Ishikawa (cell line): ENCODE data around the gene TBXAS1.

Experiments
- CEBPB ChIP-seq: IDR thresholded peaks from 2 replicates; pipeline ENCODE4 v1.6.1; 2012
- CREB1 ChIP-seq: IDR thresholded peaks from 2 replicates; pipeline ENCODE4 v1.6.1; 2012; ENCODE audit warnings: low read depth
- EGR1 ChIP-seq: IDR thresholded peaks from 2 replicates; pipeline ENCODE4 v1.6.1; 2012
- EP300 ChIP-seq: IDR thresholded peaks from 2 replicates; pipeline ENCODE4 v1.6.1; 2012; ENCODE audit warnings: borderline replicate concordance
- FOXM1 ChIP-seq: IDR thresholded peaks from 2 replicates; pipeline ENCODE4 v1.6.1; 2012; ENCODE audit warnings: low read depth, borderline replicate concordance
- RAD21 ChIP-seq: IDR thresholded peaks from 2 replicates; pipeline ENCODE4 v1.6.1; 2012; ENCODE audit warnings: low read depth
- TAF1 ChIP-seq: IDR thresholded peaks from 2 replicates; pipeline ENCODE4 v1.6.1; 2012; ENCODE audit warnings: low read depth, mild to moderate bottlenecking
- TCF12 ChIP-seq: IDR thresholded peaks from 2 replicates; pipeline ENCODE4 v1.6.1; 2012; ENCODE audit warnings: low read depth
- TF ChIP-seq, protein P1 (sequence below): IDR thresholded peaks from 2 replicates; pipeline ENCODE4 v1.6.1; 2012; ENCODE audit warnings: low read depth, mild to moderate bottlenecking

DNA sequence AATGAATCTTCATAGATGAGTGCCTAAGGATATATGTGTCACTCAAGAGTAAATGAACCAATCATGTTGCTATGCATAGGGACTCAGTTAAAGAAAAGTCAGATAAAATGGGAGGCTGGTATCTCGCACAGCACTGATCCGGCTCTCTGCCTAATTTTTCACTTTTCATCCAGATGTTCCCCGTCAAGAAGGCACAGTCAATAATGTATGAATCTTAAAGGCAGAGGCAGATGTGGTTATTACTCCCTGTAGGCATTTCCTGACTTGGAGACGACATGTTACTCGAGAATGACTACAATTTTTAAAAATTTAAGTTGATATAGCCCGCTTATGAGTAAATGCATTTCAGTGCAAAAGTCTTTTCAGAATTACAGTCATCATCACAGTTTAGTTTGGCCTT, 113.6 kb downstream of the TBXAS1 start:
- TF ChIP-seq, protein P1, sequence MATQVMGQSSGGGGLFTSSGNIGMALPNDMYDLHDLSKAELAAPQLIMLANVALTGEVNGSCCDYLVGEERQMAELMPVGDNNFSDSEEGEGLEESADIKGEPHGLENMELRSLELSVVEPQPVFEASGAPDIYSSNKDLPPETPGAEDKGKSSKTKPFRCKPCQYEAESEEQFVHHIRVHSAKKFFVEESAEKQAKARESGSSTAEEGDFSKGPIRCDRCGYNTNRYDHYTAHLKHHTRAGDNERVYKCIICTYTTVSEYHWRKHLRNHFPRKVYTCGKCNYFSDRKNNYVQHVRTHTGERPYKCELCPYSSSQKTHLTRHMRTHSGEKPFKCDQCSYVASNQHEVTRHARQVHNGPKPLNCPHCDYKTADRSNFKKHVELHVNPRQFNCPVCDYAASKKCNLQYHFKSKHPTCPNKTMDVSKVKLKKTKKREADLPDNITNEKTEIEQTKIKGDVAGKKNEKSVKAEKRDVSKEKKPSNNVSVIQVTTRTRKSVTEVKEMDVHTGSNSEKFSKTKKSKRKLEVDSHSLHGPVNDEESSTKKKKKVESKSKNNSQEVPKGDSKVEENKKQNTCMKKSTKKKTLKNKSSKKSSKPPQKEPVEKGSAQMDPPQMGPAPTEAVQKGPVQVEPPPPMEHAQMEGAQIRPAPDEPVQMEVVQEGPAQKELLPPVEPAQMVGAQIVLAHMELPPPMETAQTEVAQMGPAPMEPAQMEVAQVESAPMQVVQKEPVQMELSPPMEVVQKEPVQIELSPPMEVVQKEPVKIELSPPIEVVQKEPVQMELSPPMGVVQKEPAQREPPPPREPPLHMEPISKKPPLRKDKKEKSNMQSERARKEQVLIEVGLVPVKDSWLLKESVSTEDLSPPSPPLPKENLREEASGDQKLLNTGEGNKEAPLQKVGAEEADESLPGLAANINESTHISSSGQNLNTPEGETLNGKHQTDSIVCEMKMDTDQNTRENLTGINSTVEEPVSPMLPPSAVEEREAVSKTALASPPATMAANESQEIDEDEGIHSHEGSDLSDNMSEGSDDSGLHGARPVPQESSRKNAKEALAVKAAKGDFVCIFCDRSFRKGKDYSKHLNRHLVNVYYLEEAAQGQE, result no peak
- TF ChIP-seq TCF12 (no peak), TAF1 (no peak), CREB1 (no peak), EP300 (no peak), EGR1 (no peak), FOXM1 (no peak), CEBPB (no peak), RAD21 (no peak)
